ENCODE results near the gene HYAL1.

HYAL1 gene

GRCh38 chr3:50256978-50257890 is 46.1 kb downstream of the HYAL1 start:
- peak; percentile 15 for DNase-seq

DNA sequence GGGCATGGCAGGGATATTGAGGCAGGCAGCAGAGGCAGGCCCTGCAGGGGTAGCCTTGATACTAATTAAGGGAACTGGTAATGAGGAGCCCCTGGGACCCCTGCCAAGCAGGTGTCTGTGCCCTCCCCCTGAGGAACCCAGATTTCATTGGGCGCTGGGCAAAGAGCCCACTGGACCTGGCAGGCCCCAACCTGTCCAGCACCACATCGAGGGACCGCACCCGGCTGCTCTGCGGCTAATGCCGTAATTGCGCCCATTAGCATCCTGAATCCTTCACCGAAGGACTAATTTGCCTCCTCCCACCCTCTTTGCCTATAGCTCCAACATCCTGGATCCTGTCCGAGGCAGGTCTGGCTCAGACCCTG is 48.1 kb downstream of the HYAL1 start:
- no peak for DNase-seq

DNA sequence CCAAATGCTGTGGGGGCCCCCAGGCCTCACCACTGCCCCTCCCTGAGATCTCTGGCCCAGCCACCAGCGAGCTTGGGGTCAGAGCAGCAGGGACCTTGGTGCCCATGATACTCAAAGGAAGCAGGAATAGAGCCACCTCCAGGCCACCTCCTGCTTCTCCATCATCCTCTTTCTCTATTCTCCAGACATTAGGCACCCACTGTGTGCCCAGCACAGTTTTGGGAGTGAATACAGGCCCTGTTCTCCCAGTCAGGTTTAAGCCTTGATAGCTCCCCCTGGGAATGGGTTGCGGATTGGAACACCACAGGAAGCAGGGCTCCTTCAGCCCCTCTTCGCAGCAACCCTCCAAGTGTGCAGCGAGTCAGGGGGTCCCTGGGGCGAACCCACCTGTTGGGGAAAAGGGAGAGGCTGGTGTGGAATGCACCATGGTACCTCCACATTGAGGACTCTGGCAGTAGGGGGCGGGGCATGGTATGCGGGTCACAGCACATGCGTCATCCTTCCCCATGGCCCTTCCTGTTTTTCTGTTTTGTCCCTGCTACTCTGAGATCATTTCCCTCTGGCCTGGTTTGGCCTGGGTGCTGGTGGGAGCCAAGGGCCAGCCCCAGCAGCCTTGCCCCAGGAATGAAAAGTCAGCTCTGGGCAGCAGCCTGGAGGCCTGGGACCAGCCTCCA is 48.7 kb downstream of the HYAL1 start:
- no peak for DNase-seq

- DNase-seq = no peak
Measured at GRCh38 chr3:50251220-50251619, 52.2 kb downstream of the HYAL1 start.

- no peak for DNase-seq
Measured at GRCh38 chr3:50250514-50250913, 52.9 kb downstream of the HYAL1 start.
